Stimulated activated CD8-positive, alpha-beta memory T cell treated with anti-CD3 and anti-CD28 coated beads, Interleukin-7, amount 100 ng/mL, for 1 hour (primary cell): ENCODE data around the gene TOM1L2.

Experiments used
- DNase-seq, 2 donors: peaks; one replicate each; pipeline ENCODE4 v3.0.0-alpha.2; 2020; ENCODE audit warnings: low read depth in 2 of 2

The TOM1L2 gene

GRCh38 chr17:17876959-17877528, 95.2 kb downstream of the TOM1L2 start:
- no peak for DNase-seq

- DNase-seq = no peak
Observed at GRCh38 chr17:17874478-17874877, 97.7 kb downstream of the TOM1L2 start.

GRCh38 chr17:17873450-17873991, 98.7 kb downstream of the TOM1L2 start:
- no peak for DNase-seq

- DNase-seq = no peak
Observed at GRCh38 chr17:17872547-17873345, 99.5 kb downstream of the TOM1L2 start.

- no peak for DNase-seq
Observed at GRCh38 chr17:17871913-17872312, 100.3 kb downstream of the TOM1L2 start.

GRCh38 chr17:17870247-17870646, 102.0 kb downstream of the TOM1L2 start:
- no peak for DNase-seq

- no peak for DNase-seq
Observed at GRCh38 chr17:17868641-17869522, 103.3 kb downstream of the TOM1L2 start.

- no peak for DNase-seq
Observed at GRCh38 chr17:17866897-17867296, 105.3 kb downstream of the TOM1L2 start.

GRCh38 chr17:17866425-17866824, 105.8 kb downstream of the TOM1L2 start:
- DNase-seq = no peak

GRCh38 chr17:17865035-17865434, 107.2 kb downstream of the TOM1L2 start:
- no peak for DNase-seq

- no peak for DNase-seq
Observed at GRCh38 chr17:17860766-17861107, 111.5 kb downstream of the TOM1L2 start.

GRCh38 chr17:17859909-17860765, 112.1 kb downstream of the TOM1L2 start:
- DNase-seq = peak; percentile 33 to 54

- no peak for DNase-seq
Observed at GRCh38 chr17:17857496-17857895, 114.7 kb downstream of the TOM1L2 start.

GRCh38 chr17:17856386-17856785, 115.8 kb downstream of the TOM1L2 start:
- DNase-seq = no peak

- no peak for DNase-seq
Observed at GRCh38 chr17:17855976-17856375, 116.2 kb downstream of the TOM1L2 start.

GRCh38 chr17:17853811-17854447, 118.3 kb downstream of the TOM1L2 start:
- no peak for DNase-seq

GRCh38 chr17:17852930-17853329, 119.3 kb downstream of the TOM1L2 start:
- DNase-seq = no peak

GRCh38 chr17:17851103-17852002, 120.8 kb downstream of the TOM1L2 start:
- DNase-seq = no peak

GRCh38 chr17:17849845-17850373, 122.3 kb downstream of the TOM1L2 start:
- DNase-seq = peak; percentile 27 to 30
